IMR-90 (cell line): ENCODE data around the gene PAWR. TPM values are rescaled to one million over a fixed set of nuclear protein-coding genes. Genes with fewer than 3 reads are reported as not detected.
A peak's percentile ranks its signal among the peaks of the same experiment; 100 is the strongest.

Experiments used
- ATAC-seq: fragments of 200-7000 bp; cut with Tn5 transposase; 2 replicates; pipeline ENCODE4 v1.9.1; 2020; ENCODE audit warnings: low read depth, mild to moderate bottlenecking, moderate library complexity
- BruUV-seq: library from RNA; stranded (reverse); fragments of 400-500 nt; replicated peaks from 2 replicates; lab custom pipeline; 2021; lab: Mats Ljungman, UMichigan
- CTCF ChIA-PET: fragments of 300-600 bp; formaldehyde crosslinking; extraction: SDS; loops from one replicate; lab custom pipeline; 2021; ENCODE audit warnings: antibody characterized with exemption; lab: Yijun Ruan, JAX
- POLR2A ChIA-PET: fragments of 300-600 bp; sonication (Branson Sonifier 250); formaldehyde crosslinking; loops from one replicate; lab custom pipeline; 2022; ENCODE audit warnings: antibody characterized with exemption; ENCODE audit not compliant: unreplicated experiment; lab: Charles Lee
- DNase-seq: peaks from one replicate; pipeline ENCODE4 v3.0.0; 2013
- H2AFZ ChIP-seq: replicated peaks from 2 replicates; pipeline ENCODE3; 2013; ENCODE audit warnings: low read length, mild to moderate bottlenecking; ENCODE audit not compliant: poor library complexity
- H2AK5ac ChIP-seq: 2 replicates; pipeline ENCODE4 v1.6.1; 2013; ENCODE audit warnings: low read depth, low read length, inconsistent platforms
- H2AK9ac ChIP-seq: replicated peaks from 2 replicates; pipeline ENCODE3; 2013; ENCODE audit warnings: mild to moderate bottlenecking, low read depth, low read length, moderate library complexity; ENCODE audit not compliant: poor library complexity
- H2BK120ac ChIP-seq: 2 replicates; pipeline ENCODE4 v1.6.1; 2013; ENCODE audit warnings: low read depth, low read length, inconsistent platforms
- H2BK15ac ChIP-seq: 3 replicates; pipeline ENCODE4 v1.6.1; 2013; ENCODE audit warnings: low read depth, low read length, inconsistent platforms
- H2BK20ac ChIP-seq: 2 replicates; pipeline ENCODE4 v1.6.1; 2013; ENCODE audit warnings: low read depth, mild to moderate bottlenecking, inconsistent platforms, low read length, moderate library complexity
- H2BK5ac ChIP-seq: 2 replicates; pipeline ENCODE4 v1.6.1; 2013; ENCODE audit warnings: mild to moderate bottlenecking, low read depth, low read length, inconsistent platforms; ENCODE audit not compliant: poor library complexity, severe bottlenecking
- H3K14ac ChIP-seq: replicated peaks from 2 replicates; pipeline ENCODE4 v1.6.1; 2013; ENCODE audit warnings: low read depth, low read length, inconsistent platforms
- H3K18ac ChIP-seq: 2 replicates; pipeline ENCODE4 v1.6.1; 2013; ENCODE audit warnings: low read depth, low read length, control low read depth
- H3K23ac ChIP-seq: 2 replicates; pipeline ENCODE4 v1.6.1; 2013; ENCODE audit warnings: low read depth, low read length, inconsistent platforms
- H3K27ac ChIP-seq: 2 replicates; pipeline ENCODE4 v1.5.1; 2013; ENCODE audit warnings: mild to moderate bottlenecking, control low read depth, low read length; ENCODE audit not compliant: insufficient read depth
- H3K27me3 ChIP-seq: 2 replicates; pipeline ENCODE4 v1.6.1; 2013; ENCODE audit warnings: low read length; ENCODE audit not compliant: control insufficient read depth, insufficient read depth
- H3K36me3 ChIP-seq: 2 replicates; pipeline ENCODE4 v1.6.1; 2013; ENCODE audit warnings: low read length, mixed read lengths; ENCODE audit not compliant: control insufficient read depth, insufficient read depth
- H3K4ac ChIP-seq: 2 replicates; pipeline ENCODE4 v1.6.1; 2013; ENCODE audit warnings: low read depth, low read length, inconsistent platforms
- H3K4me1 ChIP-seq: 2 replicates; pipeline ENCODE4 v1.6.1; 2013; ENCODE audit warnings: low read length, mixed read lengths; ENCODE audit not compliant: control insufficient read depth, insufficient read depth
- H3K4me2 ChIP-seq: 2 replicates; pipeline ENCODE4 v1.6.1; 2013; ENCODE audit warnings: low read depth, mild to moderate bottlenecking, control low read depth, low read length, moderate library complexity
- H3K4me3 ChIP-seq: 2 replicates; pipeline ENCODE4 v1.5.1; 2013; ENCODE audit warnings: low read depth, mild to moderate bottlenecking, control low read depth, low read length, moderate library complexity; ENCODE audit not compliant: insufficient read depth
- H3K56ac ChIP-seq: 2 replicates; pipeline ENCODE4 v1.6.1; 2013; ENCODE audit warnings: low read length, inconsistent platforms; ENCODE audit not compliant: insufficient read depth; ENCODE audit errors: extremely low read depth
- H3K79me1 ChIP-seq, 2 experiments: 2 replicates each; pipeline ENCODE4 v1.6.1; 2013; ENCODE audit warnings: low read length in 2 of 2, inconsistent platforms in 1 of 2, low read depth in 1 of 2
- H3K9ac ChIP-seq: 2 replicates; pipeline ENCODE4 v1.6.1; 2013; ENCODE audit warnings: low read depth, low read length, control low read depth
- H3K9me1 ChIP-seq: 2 replicates; pipeline ENCODE4 v1.6.1; 2013; ENCODE audit warnings: low read length, inconsistent platforms; ENCODE audit not compliant: insufficient read depth
- H3K9me3 ChIP-seq: 2 replicates; pipeline ENCODE4 v1.6.1; 2013; ENCODE audit warnings: low read length; ENCODE audit not compliant: control insufficient read depth, insufficient read depth
- H4K20me1 ChIP-seq: 2 replicates; pipeline ENCODE4 v1.6.1; 2013; ENCODE audit warnings: low read length, inconsistent platforms; ENCODE audit not compliant: insufficient read depth
- H4K5ac ChIP-seq: 2 replicates; pipeline ENCODE4 v1.6.1; 2013; ENCODE audit warnings: mild to moderate bottlenecking, low read depth, low read length, control low read depth
- H4K8ac ChIP-seq, 2 experiments: 2 replicates each; pipeline ENCODE4 v1.6.1; 2013; ENCODE audit warnings: low read depth in 2 of 2, low read length in 2 of 2, control low read depth in 1 of 2, inconsistent platforms in 1 of 2
- H4K91ac ChIP-seq: 2 replicates; pipeline ENCODE4 v1.6.1; 2013; ENCODE audit warnings: low read depth, low read length, inconsistent platforms; ENCODE audit not compliant: insufficient read depth
- MXI1 ChIP-seq: IDR thresholded peaks from 2 replicates; pipeline ENCODE4 v1.6.1; 2012; ENCODE audit warnings: low read depth, mild to moderate bottlenecking, low read length, moderate library complexity, borderline replicate concordance
- NFE2L2 ChIP-seq: fragments of 150-350 bp; IDR thresholded peaks from 2 replicates; pipeline ENCODE4 v1.6.1; 2016; ENCODE audit warnings: low read depth, mild to moderate bottlenecking, low read length
- RAD21 ChIP-seq: IDR thresholded peaks from 2 replicates; pipeline ENCODE4 v1.6.1; 2012; ENCODE audit warnings: low read length, improper control_type of control experiment
- WGBS, 2 experiments: methylation state at CpG; one replicate each; pipeline versions ENCODE4 v1.1.5 to v1.1.7; 2013; ENCODE audit warnings: missing lambda C conversion rate in 2 of 2; ENCODE audit not compliant: insufficient read length in 1 of 2; ENCODE audit errors: extremely low coverage in 2 of 2; 5-methylcytosine and 5-hydroxymethylcytosine counted together
- dilution Hi-C: fragments of 300-500 bp; cut with HindIII; formaldehyde crosslinking; loops from one replicate; pipeline ENCODE4 v1.14.3; 2018; ENCODE audit warnings: low sequenced_read_pairs; ENCODE audit not compliant: unreplicated experiment
- in situ Hi-C: fragments of 300-500 bp; cut with MboI; formaldehyde crosslinking; loops from 3 replicates; pipeline ENCODE4 v1.14.3; 2019; ENCODE audit warnings: low sequenced_read_pairs, inconsistent platforms, mixed read lengths
- intact Hi-C: fragments of 100-400 bp; cut with micrococcal nuclease; formaldehyde crosslinking; loops from 2 replicates; pipeline ENCODE4 v1.10.0; 2022
- polyA plus RNA-seq, 3 experiments: library from polyadenylated mRNA; depleted of rRNA; stranded (reverse); fragments of >200 nt; gene quantifications; 2 replicates each; pipeline ENCODE4 v1.2.3, GENCODE V29; 2012; ENCODE audit warnings: low replicate concordance in 1 of 3
- total RNA-seq: library from RNA; depleted of rRNA; stranded (reverse); fragments of >200 nt; gene quantifications from 2 replicates; pipeline ENCODE4 v1.2.3, GENCODE V29; 2012
- TF ChIP-seq, protein P1 (sequence below): conservative IDR thresholded peaks from 2 replicates; pipeline ENCODE4 v1.5.1; 2012; ENCODE audit warnings: mild to moderate bottlenecking, low read depth, low read length, improper control_type of control experiment

Gene PAWR
- total and polyA plus RNA-seq, 2 of the 4 experiments (the other 2 are of a cell fraction), result 13.2 to 13.6 TPM

DNA sequence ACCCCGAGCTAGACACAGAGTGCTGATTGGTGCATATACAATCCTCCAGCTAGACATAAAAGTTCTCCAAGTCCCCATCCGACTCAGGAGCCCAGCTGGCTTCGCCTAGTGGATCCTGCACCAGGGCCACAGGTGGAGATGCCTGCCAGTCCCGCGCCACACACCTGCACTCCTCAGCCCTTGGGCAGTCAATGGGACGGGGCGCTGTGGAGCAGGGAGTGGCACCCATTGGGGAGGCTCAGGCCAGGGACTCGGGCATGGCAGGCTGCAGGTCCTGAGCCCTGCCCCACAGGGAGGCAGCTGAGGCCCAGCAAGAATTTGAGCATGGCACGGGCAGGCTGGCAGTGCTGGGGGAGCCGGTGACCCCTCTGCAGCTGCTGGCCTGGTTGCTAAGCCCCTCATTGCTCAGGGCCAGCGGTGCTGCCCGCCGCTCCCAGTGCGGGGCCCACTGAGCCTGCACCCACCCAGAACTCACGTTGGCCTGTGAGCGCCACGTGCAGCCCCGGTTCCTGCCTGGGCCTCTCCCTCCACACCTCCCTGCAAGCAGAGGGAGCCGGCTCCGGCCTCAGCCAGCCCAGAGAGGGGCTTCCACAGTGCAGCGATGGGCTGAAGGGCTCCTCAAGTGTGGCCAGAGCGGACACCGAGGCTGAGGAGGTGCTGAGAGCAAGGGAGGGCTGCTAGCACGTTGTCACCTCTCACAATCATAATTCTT is 136.7 kb downstream of the PAWR start:
- CTCF ChIA-PET, result interaction anchor here (0.6 to 0.7 kb wide), 2 partner anchors 184 to 217 kb away, joined by 3 to 7 read pairs; no protein-coding TSS in a partner anchor
- Histone ChIP-seq H3K79me1 (peaks cover 0 to 5% of the 10 kb centered on the region in 2 experiments; a peak in 1 of 4 replicates), H2BK5ac (no peak overlapping the region), H3K9me1 (no peaks in the 10 kb centered on the region), H3K4me1 (peaks cover 16% of the 10 kb centered on the region; the same call in 1 of the 2 replicates), H4K8ac (no peak overlapping the region), H3K23ac (no peak overlapping the region), H2AK9ac (no peak overlapping the region), H2BK120ac (no peak overlapping the region), H4K91ac (no peak overlapping the region), H3K56ac (no peak overlapping the region), H3K4ac (no peak overlapping the region), H2BK15ac (no peak overlapping the region), H3K4me2 (no peak overlapping the region), H2AK5ac (peak overlapping the region; percentile 3; the same call in 1 of the 2 replicates), H3K4me3 (no peak overlapping the region), H2AFZ (no peak overlapping the region), H4K20me1 (no peaks in the 10 kb centered on the region), H3K27me3 (no peaks in the 10 kb centered on the region), H3K9ac (no peak overlapping the region), H3K9me3 (no peaks in the 10 kb centered on the region), H3K14ac (no peak overlapping the region), H4K5ac (no peak overlapping the region), H2BK20ac (no peak overlapping the region), H3K18ac (no peak overlapping the region), H3K27ac (no peak overlapping the region; the same call in 1 of the 2 replicates), H3K36me3 (peaks cover 3% of the 10 kb centered on the region)
- dilution Hi-C loops, result no loop called here
- BruUV-seq, result no TSS peak
- in situ Hi-C loops, result no loop called here
- TF ChIP-seq, protein P1, sequence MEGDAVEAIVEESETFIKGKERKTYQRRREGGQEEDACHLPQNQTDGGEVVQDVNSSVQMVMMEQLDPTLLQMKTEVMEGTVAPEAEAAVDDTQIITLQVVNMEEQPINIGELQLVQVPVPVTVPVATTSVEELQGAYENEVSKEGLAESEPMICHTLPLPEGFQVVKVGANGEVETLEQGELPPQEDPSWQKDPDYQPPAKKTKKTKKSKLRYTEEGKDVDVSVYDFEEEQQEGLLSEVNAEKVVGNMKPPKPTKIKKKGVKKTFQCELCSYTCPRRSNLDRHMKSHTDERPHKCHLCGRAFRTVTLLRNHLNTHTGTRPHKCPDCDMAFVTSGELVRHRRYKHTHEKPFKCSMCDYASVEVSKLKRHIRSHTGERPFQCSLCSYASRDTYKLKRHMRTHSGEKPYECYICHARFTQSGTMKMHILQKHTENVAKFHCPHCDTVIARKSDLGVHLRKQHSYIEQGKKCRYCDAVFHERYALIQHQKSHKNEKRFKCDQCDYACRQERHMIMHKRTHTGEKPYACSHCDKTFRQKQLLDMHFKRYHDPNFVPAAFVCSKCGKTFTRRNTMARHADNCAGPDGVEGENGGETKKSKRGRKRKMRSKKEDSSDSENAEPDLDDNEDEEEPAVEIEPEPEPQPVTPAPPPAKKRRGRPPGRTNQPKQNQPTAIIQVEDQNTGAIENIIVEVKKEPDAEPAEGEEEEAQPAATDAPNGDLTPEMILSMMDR, result no peak
- TF ChIP-seq NFE2L2 (no peak), MXI1 (no peak), RAD21 (no peak)
- POLR2A ChIA-PET, result no interaction called here
- intact Hi-C loops, result loop anchor here (2.0 to 10.0 kb wide), 6 partner anchors 133 to 1211 kb away; partner anchors contain the start of gene PAWR
- no peak for DNase-seq
- no peak for ATAC-seq
- WGBS, 2 experiments, result 100% methylated on average over 7 of the region's 24 CpGs; no CpG with 5 or more reads in 1 of the 2 experiments
